Measurements from ENCODE around the gene ZNF827.

GRCh38 chr4:145882604-145883003, 56.0 kb downstream of the ZNF827 start:
- TF ChIP-seq REST (IDR thresholded peaks at IDR 0.05; ENCODE audit: borderline replicate concordance) (no peak), EZH2 (IDR thresholded peaks at IDR 0.05; ENCODE audit: borderline replicate concordance, insufficient read depth, low read length, poor library complexity, severe bottlenecking) (no peak), POLR2AphosphoS5 (IDR thresholded peaks at IDR 0.05) (no peak), EP300 (conservative IDR thresholded peaks at IDR 0.05; ENCODE audit: poor library complexity, severe bottlenecking) (no peak)
- TF ChIP-seq, protein P1, sequence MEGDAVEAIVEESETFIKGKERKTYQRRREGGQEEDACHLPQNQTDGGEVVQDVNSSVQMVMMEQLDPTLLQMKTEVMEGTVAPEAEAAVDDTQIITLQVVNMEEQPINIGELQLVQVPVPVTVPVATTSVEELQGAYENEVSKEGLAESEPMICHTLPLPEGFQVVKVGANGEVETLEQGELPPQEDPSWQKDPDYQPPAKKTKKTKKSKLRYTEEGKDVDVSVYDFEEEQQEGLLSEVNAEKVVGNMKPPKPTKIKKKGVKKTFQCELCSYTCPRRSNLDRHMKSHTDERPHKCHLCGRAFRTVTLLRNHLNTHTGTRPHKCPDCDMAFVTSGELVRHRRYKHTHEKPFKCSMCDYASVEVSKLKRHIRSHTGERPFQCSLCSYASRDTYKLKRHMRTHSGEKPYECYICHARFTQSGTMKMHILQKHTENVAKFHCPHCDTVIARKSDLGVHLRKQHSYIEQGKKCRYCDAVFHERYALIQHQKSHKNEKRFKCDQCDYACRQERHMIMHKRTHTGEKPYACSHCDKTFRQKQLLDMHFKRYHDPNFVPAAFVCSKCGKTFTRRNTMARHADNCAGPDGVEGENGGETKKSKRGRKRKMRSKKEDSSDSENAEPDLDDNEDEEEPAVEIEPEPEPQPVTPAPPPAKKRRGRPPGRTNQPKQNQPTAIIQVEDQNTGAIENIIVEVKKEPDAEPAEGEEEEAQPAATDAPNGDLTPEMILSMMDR (IDR thresholded peaks at IDR 0.05; ENCODE audit: poor library complexity, severe bottlenecking) = no peak

Measured in neural cell (in vitro differentiated cells).